Erythroblast (primary cell): Measurements from ENCODE around the gene SAFB.

ENCODE experiments used
- GATA1 ChIP-seq: IDR thresholded peaks from 2 replicates; pipeline ENCODE4 v1.6.1; 2011; ENCODE audit warnings: low read depth, mild to moderate bottlenecking, control low read depth, low read length, moderate library complexity
- POLR2A ChIP-seq: IDR thresholded peaks from 2 replicates; pipeline ENCODE4 v1.6.1; 2011; ENCODE audit warnings: mild to moderate bottlenecking, low read length

- TF ChIP-seq POLR2A (no peak), GATA1 (no peak)
Observed at GRCh38 chr19:5592531-5593342, 30.1 kb upstream of the SAFB start.
